Measurements from ENCODE around the gene HADHA.

Gene HADHA

GRCh38 chr2:26141145-26141769, 103.2 kb downstream of the HADHA start:
- no peak overlapping the region for H3K4me3 ChIP-seq (ENCODE audit: low read depth, low read length)
- TF ChIP-seq CTCF (IDR thresholded peaks at IDR 0.05; ENCODE audit: borderline replicate concordance, insufficient read depth, low read depth, low read length), result no peak
